K562 (cell line): ENCODE results near the gene HSPB6. TPM values are rescaled to one million over a fixed set of nuclear protein-coding genes. Genes with fewer than 3 reads are reported as not detected.
A peak's percentile ranks its signal among the peaks of the same experiment; 100 is the strongest.

ENCODE experiments used
- ATAC-seq: fragments of 200-7000 bp; cut with Tn5 transposase; 3 replicates; pipeline ENCODE4 v1.9.1; 2020; ENCODE audit warnings: moderate library complexity
- BruUV-seq: library from RNA; stranded (reverse); fragments of 400-500 nt; replicated peaks from 2 replicates; lab custom pipeline; 2021; lab: Mats Ljungman, UMichigan
- CTCF ChIA-PET: fragments of 300-600 bp; formaldehyde crosslinking; extraction: SDS; loops from one replicate; lab custom pipeline; 2021; ENCODE audit warnings: low intra/inter-chr PET ratio; lab: Yijun Ruan, JAX
- POLR2A ChIA-PET: fragments of 300-600, 350-650 bp; sonication (Branson Sonifier 250); formaldehyde crosslinking; extraction: SDS; loops from one replicate; lab custom pipeline; 2021; ENCODE audit warnings: antibody characterized with exemption, inconsistent platforms; lab: Yijun Ruan, JAX
- DNase-seq, 4 experiments: peaks; one replicate each; pipeline versions ENCODE4 v3.0.0 to v3.0.0-alpha.2; 2011 to 2018; ENCODE audit warnings: low spot score in 3 of 4, mixed read lengths in 3 of 4; ENCODE audit errors: extremely low read depth in 1 of 4
- FAIRE-seq: peaks from 2 replicates; lab custom pipeline; 2011; peaks lifted over from hg19 to GRCh38; lab: Jason Lieb, UNC
- H2AFZ ChIP-seq: 2 replicates; pipeline ENCODE4 v1.6.0; 2011; ENCODE audit warnings: low read depth, low read length, control low read depth, inconsistent platforms
- H3K27ac ChIP-seq: fragments of 200-600 bp; 3 replicates; pipeline ENCODE4 v1.8.0; 2011; ENCODE audit warnings: low read depth, mild to moderate bottlenecking, control low read depth, inconsistent platforms, low read length, moderate library complexity, mixed read lengths; ENCODE audit errors: extremely low read depth
- H3K27me3 ChIP-seq, 2 experiments: fragments of 300-600 bp in 1 of 2; 2 replicates in 1 of 2; 3 replicates in 1 of 2; pipeline versions ENCODE4 v1.6.0 to v1.8.0; 2011; ENCODE audit warnings: inconsistent platforms in 2 of 2, low read length in 2 of 2, mild to moderate bottlenecking in 1 of 2, mixed read lengths in 1 of 2, moderate library complexity in 1 of 2; ENCODE audit not compliant: control insufficient read depth in 2 of 2, insufficient read depth in 2 of 2
- H3K36me3 ChIP-seq: fragments of 300-600 bp; 3 replicates; pipeline ENCODE4 v1.8.0; 2011; ENCODE audit warnings: mild to moderate bottlenecking, low read length, inconsistent platforms; ENCODE audit not compliant: control insufficient read depth, insufficient read depth
- H3K4me1 ChIP-seq, 2 experiments: fragments of 200-600 bp in 1 of 2; replicated peaks in 1 of 2; 2 replicates in 1 of 2; 3 replicates in 1 of 2; pipeline versions ENCODE4 v1.5.1 to v1.8.0; 2011; ENCODE audit warnings: inconsistent platforms in 2 of 2, low read length in 2 of 2, mild to moderate bottlenecking in 1 of 2, mixed read lengths in 1 of 2, moderate library complexity in 1 of 2; ENCODE audit not compliant: control insufficient read depth in 2 of 2, insufficient read depth in 2 of 2
- H3K4me2 ChIP-seq: 2 replicates; pipeline ENCODE4 v1.6.1; 2011; ENCODE audit warnings: low read length, control low read depth, inconsistent platforms, mixed read lengths; ENCODE audit not compliant: insufficient read depth
- H3K4me3 ChIP-seq: fragments of 200-600 bp; sonication (generic), shearing (Covaris generic); 2 replicates; pipeline ENCODE4 v1.5.1; 2016; ENCODE audit warnings: control low read depth, inconsistent platforms
- H3K79me2 ChIP-seq: fragments of 200-600 bp; 3 replicates; pipeline ENCODE4 v1.8.0; 2011; ENCODE audit warnings: low read length, inconsistent platforms; ENCODE audit not compliant: control insufficient read depth, insufficient read depth
- H3K9ac ChIP-seq, 2 experiments: 2 replicates each; pipeline versions ENCODE4 v1.6.0 to v1.6.1; 2011; ENCODE audit warnings: low read depth in 2 of 2, low read length in 2 of 2, control low read depth in 1 of 2, inconsistent platforms in 1 of 2, mild to moderate bottlenecking in 1 of 2, mixed read lengths in 1 of 2; ENCODE audit not compliant: insufficient read depth in 1 of 2
- H3K9me1 ChIP-seq: one replicate; pipeline ENCODE4 v1.6.0; 2011; ENCODE audit warnings: inconsistent platforms, mild to moderate bottlenecking, low read length, moderate library complexity; ENCODE audit not compliant: control insufficient read depth, insufficient read depth
- H3K9me3 ChIP-seq: replicated peaks from 2 replicates; pipeline ENCODE4 v1.5.1; 2011; ENCODE audit warnings: low read depth, low read length, inconsistent platforms; ENCODE audit not compliant: control insufficient read depth, insufficient read depth
- H4K20me1 ChIP-seq: replicated peaks from 2 replicates; pipeline ENCODE4 v1.6.1; 2011; ENCODE audit warnings: low read length, inconsistent platforms, mixed read lengths; ENCODE audit not compliant: control insufficient read depth, insufficient read depth
- CEBPB ChIP-seq: fragments of 450-650 bp; IDR thresholded peaks from 2 replicates; pipeline ENCODE4 v1.6.1; 2016; ENCODE audit warnings: missing genetic modification characterization, missing compliant biosample characterization
- CEBPG ChIP-seq, 3 experiments: fragments of 200-800 bp in 1 of 3; sonication (Bioruptor generic) in 1 of 3; sonication (generic) in 1 of 3; formaldehyde crosslinking in 1 of 3; IDR thresholded peaks in 2 of 3; conservative IDR thresholded peaks in 1 of 3; 2 replicates each; pipeline versions ENCODE4 v1.6.1 to v1.8.0; 2016 to 2022; ENCODE audit warnings: missing compliant biosample characterization in 2 of 3, missing genetic modification characterization in 2 of 3, mild to moderate bottlenecking in 1 of 3, missing genetic modification reagents in 1 of 3
- E2F1 ChIP-seq: sonication (generic); formaldehyde crosslinking; IDR thresholded peaks from 2 replicates; pipeline ENCODE4 v1.8.1; 2023; ENCODE audit warnings: mild to moderate bottlenecking, missing genetic modification reagents, moderate library complexity
- ETV6 ChIP-seq, 3 experiments: fragments of 150-350 bp in 1 of 3; sonication (generic) in 1 of 3; formaldehyde crosslinking in 1 of 3; IDR thresholded peaks; 2 replicates each; pipeline versions ENCODE4 v1.6.1 to v1.8.0; 2014 to 2022; ENCODE audit warnings: borderline replicate concordance in 2 of 3, low read depth in 2 of 3, antibody characterized with exemption in 1 of 3, low read length in 1 of 3, mild to moderate bottlenecking in 1 of 3, missing genetic modification reagents in 1 of 3
- KLF10 ChIP-seq: fragments of 250-450 bp; sonication (Bioruptor Pico); IDR thresholded peaks from 2 replicates; pipeline ENCODE4 v1.6.1; 2021; ENCODE audit warnings: matching md5 sums
- PRDM10 ChIP-seq: fragments of 450-650 bp; IDR thresholded peaks from 2 replicates; pipeline ENCODE4 v1.6.1; 2018; ENCODE audit not compliant: partially characterized antibody
- SAP30 ChIP-seq: fragments of 200-600 bp; sonication (generic); IDR thresholded peaks from 2 replicates; pipeline ENCODE4 v1.6.1; 2012; ENCODE audit warnings: borderline replicate concordance, low read depth, mild to moderate bottlenecking, moderate library complexity, low read length, control low read depth, inconsistent platforms; ENCODE audit not compliant: insufficient read depth, poor library complexity, severe bottlenecking
- ZNF24 ChIP-seq: fragments of 450-650 bp; IDR thresholded peaks from 2 replicates; pipeline ENCODE4 v1.6.1; 2016
- whole genome bisulfite sequencing: fragments of 100-300 bp; shearing (Covaris generic); methylation state at CpG from one replicate; pipeline ENCODE4 v1.1.6; 2016; ENCODE audit warnings: low coverage, mixed read lengths; ENCODE audit not compliant: insufficient coverage; ENCODE audit errors: missing lambda C conversion rate; 5-methylcytosine and 5-hydroxymethylcytosine counted together
- in situ Hi-C: fragments of 300-500 bp; cut with MboI; formaldehyde crosslinking; loops from 4 replicates; pipeline ENCODE4 v1.15.0; 2018; ENCODE audit warnings: inconsistent platforms, mixed read lengths
- intact Hi-C: fragments of 100-400 bp; cut with micrococcal nuclease; formaldehyde crosslinking; loops from 2 replicates; pipeline ENCODE4 v1.14.2; 2022
- polyA plus RNA-seq, 8 experiments: library from polyadenylated mRNA; depleted of rRNA in 4 of 8; stranded (reverse) in 5 of 8; unstranded in 3 of 8; fragments of >200 nt; fragmentation: Nextera tagmentation in 2 of 8; fragmentation: Illumina TruSeq in 1 of 8; extraction: Ambion mirVana in 2 of 8; extraction: Trizol in 1 of 8; gene quantifications; 2 replicates each; pipeline versions ENCODE4 v1.2.1 to v1.2.3, GENCODE V29; 2011 to 2014; ENCODE audit warnings: inconsistent platforms in 1 of 8, missing spikeins in 1 of 8
- total RNA-seq, 7 experiments: library from RNA; depleted of rRNA in 6 of 7; stranded (reverse); fragments of >200 nt in 6 of 7; fragmentation: Illumina TruSeq in 2 of 7; extraction: Trizol in 2 of 7; gene quantifications; 2 replicates each; pipeline versions ENCODE4 v1.2.1 to v1.2.3, GENCODE V29; 2011 to 2021; ENCODE audit warnings: low replicate concordance in 1 of 7

The HSPB6 gene
- total and polyA plus RNA-seq, 9 of the 15 experiments (the other 6 are each of a cell fraction or from before 2014, with no cell fraction given), result 0.55 TPM; not detected in 8

- Histone ChIP-seq H3K9me1 (peaks cover 3% of the 10 kb centered on the region), H3K27me3 (no peaks in the 10 kb centered on the region), H3K4me1 (peaks cover 10 to 27% of the 10 kb centered on the region in 2 experiments), H3K4me2 (peak overlapping the region; percentile 70), H3K9me3 (no peaks in the 10 kb centered on the region), H3K4me3 (peak overlapping the region; percentile 57), H3K9ac (peak overlapping the region; percentile 5 to 77; a peak in 2 of 4 replicates), H3K36me3 (peaks cover 11% of the 10 kb centered on the region; the same call in 2 of the 3 replicates), H3K27ac (no peak overlapping the region), H2AFZ (peak overlapping the region; percentile 85), H3K79me2 (peaks cover 5% of the 10 kb centered on the region; the same call in 1 of the 3 replicates), H4K20me1 (no peaks in the 10 kb centered on the region; the same call in 1 of the 2 replicates)
- 6% methylated on average over 16 of the region's 16 CpGs for WGBS
- TF ChIP-seq SAP30 (peak; percentile 15), CEBPG (CRISPR knock-in tag; IDR thresholded peaks at IDR 0.05) (peak; percentile 23; the same call in 1 of the 2 replicates), CEBPG (tag; conservative IDR thresholded peaks at IDR 0.05 in 1 of 2, IDR thresholded peaks at IDR 0.05 in 1 of 2) (peak in 1 of 2 experiments; percentile 24; a peak in 1 of 4 replicates), ETV6 (IDR thresholded peaks at IDR 0.05; ENCODE audit: borderline replicate concordance in 1 of 2, low read depth in 2 of 2, low read length in 1 of 2) (no peak), ETV6 (CRISPR knock-in tag; IDR thresholded peaks at IDR 0.05; ENCODE audit: borderline replicate concordance) (no peak), KLF10 (CRISPR knock-in tag) (no peak), PRDM10 (peak; percentile 71), CEBPB (tag) (peak; percentile 31; the same call in 1 of the 2 replicates), E2F1 (peak; percentile 8; the same call in 1 of the 2 replicates), ZNF24 (peak; percentile 80)
- no TSS peak for BruUV-seq
- ChIA-PET POLR2A (interaction anchor here (0.7 to 1.4 kb wide), 3 partner anchors 9 to 91 kb away, joined by 3 read pairs; no protein-coding TSS in a partner anchor), CTCF (no interaction called here)
- in situ Hi-C loops, result no loop called here
- intact Hi-C loops, result no loop called here
- peak in 1 of 4 experiments; percentile 44 for DNase-seq
- FAIRE-seq, result peak; percentile 67
- peak; percentile 7; the same call in 2 of the 3 replicates for ATAC-seq
Measured at GRCh38 chr19:35774274-35775045, 17.6 kb upstream of the HSPB6 start.
